ENCODE measurements around the gene POU2F3.

The POU2F3 gene

DNA sequence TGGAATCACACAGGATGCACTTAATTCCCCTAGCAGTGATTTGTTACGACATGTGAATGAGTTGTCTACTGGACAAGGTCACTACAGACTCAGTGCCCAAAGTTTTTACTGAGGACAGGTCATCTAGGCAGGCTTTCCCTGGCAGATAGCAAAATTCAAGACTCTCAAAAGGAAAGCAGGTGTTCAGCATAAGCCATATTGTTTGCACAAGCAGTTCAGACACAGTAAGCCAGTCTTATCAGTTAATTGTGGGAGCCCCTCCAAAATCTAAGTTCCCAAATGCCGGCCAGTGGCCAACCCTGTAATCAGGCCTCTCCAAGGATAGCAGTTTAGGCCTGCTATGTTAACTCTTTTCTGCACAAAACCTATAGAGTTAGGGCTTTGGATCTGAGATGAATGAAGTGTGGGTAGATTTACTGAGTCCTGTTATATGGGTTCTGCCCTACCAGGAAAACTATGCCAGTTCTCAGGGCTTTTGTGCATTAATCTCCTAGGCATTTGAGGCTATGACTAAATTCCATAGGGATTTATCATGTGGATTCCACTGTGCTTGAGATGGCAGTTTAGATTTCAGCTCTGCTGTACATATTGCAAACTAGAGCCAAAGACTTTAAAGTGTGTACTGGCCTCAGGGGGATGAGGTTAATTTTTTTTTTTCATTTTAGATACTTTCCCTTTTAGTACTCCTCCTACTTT is 91.5 kb downstream of the POU2F3 start:
- TF ChIP-seq JUND (IDR thresholded peaks at IDR 0.05; ENCODE audit: low read depth): peak; percentile 86
- in situ Hi-C loops (cut with HindIII; ENCODE audit: low pct_unique_long_range_greater_than_20kb, low sequenced_read_pairs): no loop called here
- peak; percentile 63 to 94 for DNase-seq (ENCODE audit: low read depth in 1 of 2, low spot score in 1 of 2)

DNA sequence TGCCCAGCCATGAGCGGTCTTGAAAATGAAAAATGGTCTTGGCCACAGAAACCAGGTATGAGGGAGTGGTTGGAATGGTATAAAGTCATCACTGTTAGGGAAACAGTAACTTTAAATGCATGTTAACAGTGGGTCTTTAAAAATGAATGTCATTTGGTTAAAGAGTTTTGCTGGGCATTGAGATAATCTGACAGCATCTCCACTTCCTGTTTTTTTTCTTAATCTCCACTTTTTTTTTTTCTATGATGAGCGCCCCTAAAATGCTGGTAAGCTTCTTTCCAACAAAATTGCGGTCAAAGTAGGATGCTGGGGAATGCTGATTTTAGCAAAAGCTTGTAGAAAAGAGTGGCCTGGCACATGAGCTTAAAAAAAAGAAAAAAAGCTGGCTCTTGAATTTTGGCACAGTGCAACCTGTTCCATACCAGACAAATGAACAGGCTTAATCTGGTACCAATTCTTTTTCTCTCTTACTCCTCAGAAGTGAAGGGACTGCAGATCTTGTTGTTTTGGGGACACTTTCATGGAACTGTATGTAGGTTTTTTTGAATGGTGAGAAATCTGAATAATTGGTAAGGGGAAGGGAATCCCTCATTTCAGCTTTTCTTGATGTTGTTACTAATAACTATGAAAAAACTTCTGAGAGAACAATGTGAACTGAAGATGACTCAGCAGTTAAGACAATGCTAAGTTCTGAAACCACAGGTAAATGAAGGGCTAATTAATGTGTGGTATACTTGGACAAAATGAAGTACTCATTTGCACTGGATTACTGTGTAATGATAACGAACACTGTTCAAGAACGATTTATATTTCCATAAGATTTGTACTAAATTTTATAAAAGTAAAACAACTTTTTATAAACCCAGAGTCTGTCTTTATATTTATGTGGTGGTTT is 93.1 kb downstream of the POU2F3 start:
- no peak for DNase-seq (ENCODE audit: low read depth in 1 of 2, low spot score in 1 of 2)
- in situ Hi-C loops (cut with HindIII; ENCODE audit: low pct_unique_long_range_greater_than_20kb, low sequenced_read_pairs): no loop called here

DNA sequence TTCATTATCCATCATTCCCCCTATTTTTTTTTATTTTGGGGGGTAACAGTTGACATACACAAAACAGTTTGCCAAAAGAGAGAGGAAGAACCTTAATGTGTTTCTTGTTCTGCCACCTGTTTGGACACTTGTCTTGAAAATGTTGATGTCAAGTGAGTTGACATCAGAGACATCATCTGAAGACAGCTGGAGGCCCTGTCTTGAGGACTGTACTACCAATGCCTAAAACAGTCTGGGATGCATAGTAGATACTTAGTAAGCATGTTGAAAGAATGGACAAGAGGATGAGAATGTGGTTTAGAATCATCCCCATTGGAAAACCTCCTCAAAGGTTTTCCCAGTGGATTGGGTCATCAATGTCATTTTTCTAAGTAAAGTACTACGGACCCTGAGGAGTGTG is 93.9 kb downstream of the POU2F3 start:
- no peak for TF ChIP-seq JUND (IDR thresholded peaks at IDR 0.05; ENCODE audit: low read depth)
- in situ Hi-C loops (cut with HindIII; ENCODE audit: low pct_unique_long_range_greater_than_20kb, low sequenced_read_pairs): no loop called here

More for the DNA sequence above, 93.1 kb downstream of the POU2F3 start:
- no peak for TF ChIP-seq JUND (IDR thresholded peaks at IDR 0.05; ENCODE audit: low read depth)

DNA sequence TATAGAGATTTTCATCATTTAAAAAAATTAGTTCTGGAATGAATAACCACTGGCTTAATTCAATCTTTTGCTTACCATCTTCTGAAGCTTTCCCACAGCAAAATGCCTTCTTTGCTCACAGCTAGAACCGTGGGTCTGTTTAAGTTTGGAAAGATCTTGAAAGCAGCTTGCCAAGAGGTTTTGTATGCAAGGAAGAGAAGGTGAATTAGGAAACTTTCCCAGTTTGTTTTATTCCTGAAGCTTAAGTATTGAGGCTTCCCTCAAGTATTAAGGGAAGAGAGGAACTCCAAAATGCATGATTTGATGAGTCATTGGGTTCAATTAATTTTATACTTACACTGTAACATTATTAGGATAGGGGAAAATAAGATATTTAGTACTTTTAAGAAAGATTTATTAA is 94.4 kb downstream of the POU2F3 start:
- DNase-seq (ENCODE audit: low read depth in 1 of 2, low spot score in 1 of 2): no peak
- in situ Hi-C loops (cut with HindIII; ENCODE audit: low pct_unique_long_range_greater_than_20kb, low sequenced_read_pairs): no loop called here
- no peak for TF ChIP-seq JUND (IDR thresholded peaks at IDR 0.05; ENCODE audit: low read depth)

More for the DNA sequence above, 93.9 kb downstream of the POU2F3 start:
- DNase-seq (ENCODE audit: low read depth in 1 of 2, low spot score in 1 of 2): no peak

DNA sequence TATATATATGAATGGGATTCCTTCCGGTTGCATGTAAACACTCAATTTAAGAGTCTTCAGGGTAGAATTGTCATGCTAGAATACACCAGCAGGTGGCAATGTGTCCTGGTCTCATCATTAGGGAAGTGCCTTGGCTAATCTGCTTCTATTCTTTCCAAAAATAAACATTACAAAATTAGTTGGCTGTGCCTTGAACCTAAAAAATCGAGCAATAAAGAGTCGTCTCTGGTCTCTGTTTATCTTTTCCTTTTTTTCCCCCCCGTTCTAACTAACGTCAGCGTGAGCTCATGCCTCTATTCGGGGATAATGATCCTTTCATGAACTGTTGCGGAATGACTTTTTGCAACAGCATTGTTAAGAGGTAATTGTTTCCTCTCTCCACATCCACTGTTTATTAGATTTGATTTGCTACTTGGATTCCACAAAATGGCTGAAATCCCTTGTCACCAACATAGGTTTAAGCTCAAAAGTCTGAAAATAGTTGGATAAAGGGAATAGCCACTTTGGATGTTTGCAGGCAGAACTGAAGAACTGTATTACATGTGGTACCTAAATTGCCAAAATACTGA is 95.0 kb downstream of the POU2F3 start:
- peak; percentile 81 to 92 for DNase-seq (ENCODE audit: low read depth in 1 of 2, low spot score in 1 of 2)
- in situ Hi-C loops (cut with HindIII; ENCODE audit: low pct_unique_long_range_greater_than_20kb, low sequenced_read_pairs): no loop called here
- no peak for TF ChIP-seq JUND (IDR thresholded peaks at IDR 0.05; ENCODE audit: low read depth)

DNA sequence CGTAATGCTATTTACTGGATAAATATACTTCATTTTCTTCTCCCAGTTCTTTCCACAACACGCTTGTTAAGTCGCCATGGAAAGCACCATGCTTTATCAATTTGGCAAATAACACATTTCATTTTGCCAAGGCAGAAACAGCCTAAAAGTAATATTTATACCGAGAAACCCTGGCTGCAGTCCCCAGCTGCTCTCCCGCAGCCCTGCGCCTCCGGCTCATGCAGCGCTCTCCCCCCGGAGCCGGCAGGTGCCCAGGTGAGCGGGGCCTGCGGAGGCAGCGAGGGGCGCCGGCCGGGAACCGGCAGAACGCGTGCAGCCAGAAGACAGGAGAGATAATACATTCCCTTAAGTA is 95.6 kb downstream of the POU2F3 start:
- no peak for DNase-seq (ENCODE audit: low read depth in 1 of 2, low spot score in 1 of 2)
- in situ Hi-C loops (cut with HindIII; ENCODE audit: low pct_unique_long_range_greater_than_20kb, low sequenced_read_pairs): no loop called here
- no peak for TF ChIP-seq JUND (IDR thresholded peaks at IDR 0.05; ENCODE audit: low read depth)

DNA sequence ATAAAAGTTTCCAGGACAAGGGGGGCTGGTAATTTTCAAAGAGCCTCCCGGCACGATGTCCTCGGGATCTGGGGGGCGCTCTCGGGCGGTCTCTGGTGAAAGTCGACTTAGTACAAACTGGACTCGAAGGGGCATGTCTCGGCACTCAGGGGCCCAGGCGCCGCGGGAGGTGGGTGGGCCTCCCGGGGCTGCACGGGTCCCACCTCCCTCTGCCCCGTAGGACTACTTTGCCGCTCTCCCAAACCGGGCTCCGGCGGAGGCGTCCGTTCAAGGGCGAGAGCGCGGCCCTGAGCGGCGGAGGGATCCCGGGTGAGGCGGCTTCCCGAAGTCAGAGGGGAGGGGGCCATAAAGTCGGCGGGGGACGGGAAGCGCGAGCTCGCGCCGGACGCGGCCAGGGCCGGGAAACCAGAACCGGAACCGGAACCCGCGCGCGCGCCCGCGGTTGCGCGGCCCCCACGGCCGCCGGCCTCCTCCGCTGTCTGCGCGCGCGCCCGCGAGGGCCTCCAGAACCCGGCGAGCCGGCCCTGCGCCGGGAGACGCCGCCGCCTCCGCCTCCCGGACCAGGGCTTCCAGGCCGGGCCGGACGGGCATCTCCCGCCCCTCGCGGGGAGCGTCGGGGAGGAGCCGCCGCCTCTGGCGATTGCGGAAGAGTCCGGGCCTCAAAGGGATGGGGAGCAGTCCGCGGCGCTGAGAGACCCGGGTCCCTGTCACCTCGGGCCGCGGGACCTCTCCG is 96.1 kb downstream of the POU2F3 start, which contains the start of gene ARHGEF12:
Gene ARHGEF12, plus strand, starts transcription at position 506 of the 733 bp plus-strand sequence. CDS start 831 bp downstream, outside the sequence.
- in situ Hi-C loops (cut with HindIII; ENCODE audit: low pct_unique_long_range_greater_than_20kb, low sequenced_read_pairs): no loop called here
- TF ChIP-seq JUND (IDR thresholded peaks at IDR 0.05; ENCODE audit: low read depth): no peak
- peak; percentile 95 to 99 for DNase-seq (ENCODE audit: low read depth in 1 of 2, low spot score in 1 of 2)

DNA sequence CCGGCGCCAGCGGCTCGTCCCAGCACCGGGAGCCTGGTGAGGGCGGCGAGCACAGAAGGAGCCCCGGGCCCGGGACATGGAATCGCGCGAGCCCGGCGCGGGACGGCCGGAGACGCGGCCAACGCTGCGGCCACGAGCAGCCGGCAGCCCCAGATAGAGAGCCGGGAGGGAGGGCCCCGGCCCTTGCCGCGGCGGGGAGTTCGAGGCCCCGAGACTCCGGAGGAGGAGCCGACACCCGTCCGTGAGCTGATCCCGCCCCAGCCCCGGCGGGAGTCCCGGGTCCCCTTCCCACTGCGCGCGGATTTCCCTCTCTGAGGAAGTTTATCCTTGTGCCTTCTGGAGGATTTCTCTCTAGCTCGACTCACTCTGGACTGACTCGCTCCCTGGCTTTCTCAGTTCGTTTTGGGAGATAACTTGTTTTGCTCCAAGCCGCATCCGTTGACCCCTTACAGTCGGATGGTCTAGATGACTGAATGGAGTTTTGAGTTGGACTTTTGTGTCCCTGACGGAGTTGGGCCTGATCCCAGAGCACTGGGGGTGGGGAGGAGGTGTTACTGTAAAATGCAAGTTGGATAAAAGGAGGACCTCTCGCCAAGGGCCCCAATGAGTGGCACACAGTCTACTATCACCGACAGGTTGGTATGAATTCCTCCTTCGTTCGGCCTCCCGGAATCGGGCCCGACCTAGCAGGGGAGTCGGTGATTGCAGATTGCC is 96.9 kb downstream of the POU2F3 start:
- in situ Hi-C loops (cut with HindIII; ENCODE audit: low pct_unique_long_range_greater_than_20kb, low sequenced_read_pairs): no loop called here
- no peak for TF ChIP-seq JUND (IDR thresholded peaks at IDR 0.05; ENCODE audit: low read depth)
- DNase-seq (ENCODE audit: low read depth in 1 of 2, low spot score in 1 of 2): peak in 1 of 2 experiments; percentile 45

DNA sequence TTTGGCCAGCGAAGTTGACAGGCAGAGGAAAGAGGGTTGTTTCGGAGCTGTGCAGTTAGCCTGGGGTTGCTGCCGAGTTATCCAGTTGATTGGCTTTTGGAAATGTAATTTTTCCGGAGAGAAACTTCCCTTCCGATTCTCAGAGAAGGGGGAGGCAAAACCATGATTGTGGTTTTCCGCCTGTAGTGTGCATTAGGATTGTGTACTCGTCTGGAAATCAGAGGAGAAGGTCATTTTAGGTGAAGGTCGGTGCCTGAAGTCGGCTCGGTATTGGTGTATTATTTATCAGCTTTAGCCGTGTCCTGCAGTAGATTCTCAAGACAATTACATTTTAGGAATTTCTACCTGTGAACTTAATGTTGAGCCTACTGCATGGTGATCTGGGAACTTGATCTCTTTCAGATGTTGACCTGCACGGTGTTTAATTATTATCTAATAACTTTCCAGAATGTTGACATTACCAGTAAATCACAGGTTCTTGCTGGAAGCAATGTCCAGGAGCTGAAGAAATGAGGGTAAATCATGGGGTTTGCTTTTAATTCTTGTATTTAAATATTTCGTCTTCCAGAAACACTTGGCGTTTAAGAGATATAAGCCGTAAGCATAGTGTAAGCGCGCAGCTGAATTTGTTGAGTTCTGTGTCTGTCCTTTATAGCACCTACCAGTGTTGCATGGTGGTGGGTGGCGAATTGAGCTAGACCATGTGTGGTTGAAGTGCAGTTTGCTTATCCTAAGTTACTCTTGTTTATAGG is 97.6 kb downstream of the POU2F3 start:
- peak in 1 of 2 experiments; percentile 37 for DNase-seq (ENCODE audit: low read depth in 1 of 2, low spot score in 1 of 2)
- in situ Hi-C loops (cut with HindIII; ENCODE audit: low pct_unique_long_range_greater_than_20kb, low sequenced_read_pairs): no loop called here
- no peak for TF ChIP-seq JUND (IDR thresholded peaks at IDR 0.05; ENCODE audit: low read depth)

DNA sequence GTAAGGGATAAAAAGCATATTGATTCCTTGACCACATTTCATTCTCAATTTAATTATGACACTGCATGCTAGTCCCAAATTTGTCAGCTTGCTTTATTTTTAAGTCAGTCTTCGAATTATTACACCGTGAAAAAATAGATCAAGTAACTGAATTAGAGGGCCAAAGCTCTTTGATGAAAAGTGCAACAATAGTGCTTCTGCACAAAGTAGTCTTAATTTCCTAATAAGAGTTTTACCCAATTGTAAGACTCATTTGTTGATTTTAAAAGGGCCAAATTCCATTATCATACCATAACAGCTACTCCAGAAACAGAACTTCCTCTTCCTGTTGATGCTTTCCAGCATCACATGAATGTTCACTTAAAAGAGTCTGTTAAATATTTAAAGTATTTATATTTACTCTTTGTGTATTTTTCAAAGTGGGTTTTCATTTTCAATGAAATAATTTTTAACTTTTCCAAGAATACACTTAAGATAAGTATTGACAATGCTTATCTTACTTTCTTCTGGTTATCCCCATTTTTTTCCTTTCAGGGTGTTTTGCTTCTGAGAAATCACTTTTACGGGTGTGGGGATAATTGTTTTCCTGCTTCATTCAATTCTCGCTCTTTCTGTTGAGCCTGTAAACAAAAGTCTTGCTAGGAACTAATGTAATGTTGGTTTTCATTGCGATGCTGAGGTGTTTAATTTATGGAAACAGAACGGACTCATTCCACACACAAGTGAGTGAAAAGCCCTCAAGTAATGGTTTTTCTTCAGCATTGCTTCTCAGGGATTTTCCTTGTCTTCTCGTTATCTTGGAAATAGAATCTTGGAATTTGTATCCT is 98.4 kb downstream of the POU2F3 start:
- in situ Hi-C loops (cut with HindIII; ENCODE audit: low pct_unique_long_range_greater_than_20kb, low sequenced_read_pairs): no loop called here
- TF ChIP-seq JUND (IDR thresholded peaks at IDR 0.05; ENCODE audit: low read depth): no peak
- no peak for DNase-seq (ENCODE audit: low read depth in 1 of 2, low spot score in 1 of 2)

Data from T47D (cell line).